Measurements from ENCODE around the gene SCYGR3. TPM values are rescaled to one million over a fixed set of nuclear protein-coding genes. Genes with fewer than 3 reads are reported as not detected.

Gene SCYGR3
- total RNA-seq, 1 donor from 2014 or later: not detected

GRCh38 chr2:227597036-227597435 lies 17.6 kb downstream of the SCYGR3 start:
- H3K27ac Mint-ChIP-seq (ENCODE audit: unreplicated experiment): no peak overlapping the region

DNA sequence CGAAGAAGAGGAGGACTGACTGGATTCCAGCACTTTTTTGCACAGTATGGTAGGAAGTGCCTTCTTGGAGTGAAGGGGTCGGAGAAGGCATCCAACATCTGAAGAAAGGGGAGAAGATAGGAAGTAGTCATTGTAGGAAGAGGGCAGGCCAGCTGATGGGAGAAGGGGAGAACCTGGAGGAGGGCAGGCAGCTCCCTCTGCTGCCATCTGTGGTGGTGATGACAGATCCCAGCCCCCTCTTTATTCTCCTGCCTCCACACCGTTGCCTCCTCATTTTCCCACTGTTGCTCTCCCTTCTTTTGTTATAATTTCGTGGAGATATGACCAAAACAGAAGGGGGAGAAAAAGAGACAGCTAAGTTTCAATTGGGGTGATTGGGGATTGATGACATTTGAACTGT lies 18.8 kb downstream of the SCYGR3 start:
- H3K27ac Mint-ChIP-seq (ENCODE audit: unreplicated experiment): no peak overlapping the region
- H3K4me3 Mint-ChIP-seq: no peak overlapping the region
- no peaks in the 10 kb centered on the region for H3K9me3 Mint-ChIP-seq
- DNase-seq (ENCODE audit: low read depth, low spot score): no peak
- H3K4me1 Mint-ChIP-seq: no peaks in the 10 kb centered on the region
- H3K27me3 Mint-ChIP-seq (ENCODE audit: low read depth): peaks cover 7% of the 10 kb centered on the region
- TF ChIP-seq CTCF (conservative IDR thresholded peaks at IDR 0.05): no peak
- H3K36me3 Mint-ChIP-seq (ENCODE audit: low read depth): no peaks in the 10 kb centered on the region

More at GRCh38 chr2:227597036-227597435, 17.6 kb downstream of the SCYGR3 start:
- DNase-seq (ENCODE audit: low read depth, low spot score): no peak
- no peak for TF ChIP-seq CTCF (conservative IDR thresholded peaks at IDR 0.05)
- no peaks in the 10 kb centered on the region for H3K4me1 Mint-ChIP-seq
- no peak overlapping the region for H3K4me3 Mint-ChIP-seq
- H3K9me3 Mint-ChIP-seq: no peaks in the 10 kb centered on the region
- H3K27me3 Mint-ChIP-seq (ENCODE audit: low read depth): peaks cover 7% of the 10 kb centered on the region
- H3K36me3 Mint-ChIP-seq (ENCODE audit: low read depth): no peaks in the 10 kb centered on the region

GRCh38 chr2:227592694-227593387 lies 21.8 kb downstream of the SCYGR3 start:
- Mint-ChIP-seq H3K27me3 (ENCODE audit: low read depth) (peaks cover 7% of the 10 kb centered on the region), H3K9me3 (no peaks in the 10 kb centered on the region), H3K27ac (ENCODE audit: unreplicated experiment) (no peak overlapping the region), H3K4me1 (no peaks in the 10 kb centered on the region), H3K4me3 (no peak overlapping the region), H3K36me3 (ENCODE audit: low read depth) (no peaks in the 10 kb centered on the region)
- TF ChIP-seq CTCF (conservative IDR thresholded peaks at IDR 0.05): no peak
- DNase-seq (ENCODE audit: low read depth, low spot score): no peak

GRCh38 chr2:227582369-227582768 lies 32.3 kb downstream of the SCYGR3 start:
- H3K36me3 Mint-ChIP-seq (ENCODE audit: low read depth): peaks cover 9% of the 10 kb centered on the region
- H3K4me3 Mint-ChIP-seq: no peak overlapping the region
- no peak overlapping the region for H3K27ac Mint-ChIP-seq (ENCODE audit: unreplicated experiment)
- TF ChIP-seq CTCF (conservative IDR thresholded peaks at IDR 0.05): no peak
- no peak for DNase-seq (ENCODE audit: low read depth, low spot score)
- H3K4me1 Mint-ChIP-seq: no peaks in the 10 kb centered on the region
- H3K27me3 Mint-ChIP-seq (ENCODE audit: low read depth): no peaks in the 10 kb centered on the region
- peaks cover 9% of the 10 kb centered on the region for H3K9me3 Mint-ChIP-seq

- TF ChIP-seq CTCF (conservative IDR thresholded peaks at IDR 0.05): no peak
- H3K27ac Mint-ChIP-seq (ENCODE audit: unreplicated experiment): no peak overlapping the region
- H3K4me1 Mint-ChIP-seq: no peaks in the 10 kb centered on the region
- DNase-seq (ENCODE audit: low read depth, low spot score): no peak
- H3K4me3 Mint-ChIP-seq: no peak overlapping the region
- peaks cover 11% of the 10 kb centered on the region for H3K36me3 Mint-ChIP-seq (ENCODE audit: low read depth)
- H3K27me3 Mint-ChIP-seq (ENCODE audit: low read depth): no peaks in the 10 kb centered on the region
- peaks cover 11% of the 10 kb centered on the region for H3K9me3 Mint-ChIP-seq
These were observed 34.8 kb downstream of the SCYGR3 start for GRCh38 chr2:227579791-227580190.

All from neural crest cell (in vitro differentiated cells).